Activated T-cell treated with anti-CD3 and anti-CD28 coated beads, Interleukin-2, amount 50 U/mL, for 72 hours (primary cell): Measurements from ENCODE around the gene PGRMC2. TPM values are rescaled to one million over a fixed set of nuclear protein-coding genes. Genes with fewer than 3 reads are reported as not detected.
A peak's percentile ranks its signal among the peaks of the same experiment; 100 is the strongest.

ENCODE experiments used
- ATAC-seq, 2 donors: fragments of 150-1000 bp; cut with Tn5 transposase; replicated peaks in 1 of 2; 2 replicates each; pipeline ENCODE4 v1.10.0; 2021; ENCODE audit warnings: moderate library complexity in 2 of 2, mild to moderate bottlenecking in 1 of 2
- DNase-seq, 2 donors: peaks; one replicate each; pipeline ENCODE4 v3.0.0; 2021 to 2022; ENCODE audit warnings: mixed read lengths in 1 of 2
- H3K27ac Mint-ChIP-seq: one replicate; pipeline ENCODE4 v1.8.0; 2022; ENCODE audit warnings: mild to moderate bottlenecking, moderate library complexity, mixed read lengths
- H3K27me3 Mint-ChIP-seq: one replicate; pipeline ENCODE4 v1.8.0; 2022; ENCODE audit warnings: low read depth, mixed read lengths
- H3K36me3 Mint-ChIP-seq, 2 donors: one replicate each; pipeline ENCODE4 v1.8.0; 2022; ENCODE audit warnings: mixed read lengths in 2 of 2, mild to moderate bottlenecking in 1 of 2; ENCODE audit not compliant: insufficient read depth in 2 of 2
- H3K4me1 Mint-ChIP-seq: one replicate; pipeline ENCODE4 v1.8.0; 2022; ENCODE audit warnings: low read depth, mixed read lengths
- H3K4me3 Mint-ChIP-seq, 2 donors: one replicate each; pipeline ENCODE4 v1.8.0; 2022; ENCODE audit warnings: mild to moderate bottlenecking in 2 of 2, mixed read lengths in 2 of 2, moderate library complexity in 2 of 2
- H3K9me3 Mint-ChIP-seq, 2 donors: one replicate each; pipeline ENCODE4 v1.8.0; 2022; ENCODE audit warnings: mixed read lengths in 2 of 2
- total RNA-seq, 2 donors: library from RNA; stranded (reverse); gene quantifications; one replicate each; pipeline ENCODE4 v1.2.3, GENCODE V29; 2022

The PGRMC2 gene
- total RNA-seq, 2 donors from 2014 or later: 37.0 to 41.0 TPM

GRCh38 chr4:128292349-128292748 is 4.7 kb upstream of the PGRMC2 start:
- DNase-seq: no peak
- no peak for ATAC-seq
- no peaks in the 10 kb centered on the region for H3K27me3 Mint-ChIP-seq
- H3K36me3 Mint-ChIP-seq: peaks cover 0 to 2% of the 10 kb centered on the region in 2 donors
- H3K27ac Mint-ChIP-seq: no peak overlapping the region
- no peak overlapping the region for H3K4me3 Mint-ChIP-seq
- no peaks in the 10 kb centered on the region for H3K9me3 Mint-ChIP-seq
- peaks cover 11% of the 10 kb centered on the region for H3K4me1 Mint-ChIP-seq

- no peaks in the 10 kb centered on the region for H3K27me3 Mint-ChIP-seq
- DNase-seq (no peak), ATAC-seq (no peak)
- H3K36me3 Mint-ChIP-seq: peaks cover 3 to 4% of the 10 kb centered on the region in 2 donors
- no peak overlapping the region for H3K4me3 Mint-ChIP-seq
- no peak overlapping the region for H3K27ac Mint-ChIP-seq
- H3K4me1 Mint-ChIP-seq: peaks cover 16% of the 10 kb centered on the region
- H3K9me3 Mint-ChIP-seq: no peaks in the 10 kb centered on the region
Observed at GRCh38 chr4:128291096-128291495, 3.5 kb upstream of the PGRMC2 start.

GRCh38 chr4:128290526-128290925 is 2.9 kb upstream of the PGRMC2 start:
- Mint-ChIP-seq H3K27ac (no peak overlapping the region), H3K4me1 (peaks cover 21% of the 10 kb centered on the region), H3K27me3 (no peaks in the 10 kb centered on the region), H3K9me3 (no peaks in the 10 kb centered on the region), H3K36me3 (peaks cover 3 to 4% of the 10 kb centered on the region in 2 donors), H3K4me3 (no peak overlapping the region)
- ATAC-seq: no peak
- DNase-seq: no peak

- Mint-ChIP-seq H3K27ac (no peak overlapping the region), H3K4me1 (peaks cover 30% of the 10 kb centered on the region), H3K9me3 (no peaks in the 10 kb centered on the region), H3K27me3 (no peaks in the 10 kb centered on the region), H3K36me3 (peaks cover 3 to 8% of the 10 kb centered on the region in 2 donors), H3K4me3 (no peak overlapping the region)
- ATAC-seq: no peak
- DNase-seq: no peak
Observed at GRCh38 chr4:128289523-128290158, 2.0 kb upstream of the PGRMC2 start.

GRCh38 chr4:128288689-128289106 is 1.1 kb upstream of the PGRMC2 start:
- H3K4me3 Mint-ChIP-seq: peak overlapping the region; percentile 86 to 91

GRCh38 chr4:128287871-128288688 is 467 bp upstream of the PGRMC2 start:
- no peaks in the 10 kb centered on the region for H3K9me3 Mint-ChIP-seq
- peak; percentile 98 to 100 for DNase-seq
- peak; percentile 87 to 89 for ATAC-seq
- H3K36me3 Mint-ChIP-seq: peaks cover 3 to 14% of the 10 kb centered on the region in 2 donors
- H3K4me1 Mint-ChIP-seq: peaks cover 36% of the 10 kb centered on the region
- H3K27me3 Mint-ChIP-seq: no peaks in the 10 kb centered on the region
- H3K4me3 Mint-ChIP-seq: peak overlapping the region; percentile 91 to 99
- H3K27ac Mint-ChIP-seq: peak overlapping the region; percentile 72

More at GRCh38 chr4:128288689-128289106, 1.1 kb upstream of the PGRMC2 start:
- Mint-ChIP-seq H3K4me1 (peaks cover 36% of the 10 kb centered on the region), H3K36me3 (peaks cover 3 to 13% of the 10 kb centered on the region in 2 donors), H3K27ac (peak overlapping the region; percentile 72), H3K9me3 (no peaks in the 10 kb centered on the region), H3K27me3 (no peaks in the 10 kb centered on the region)
- ATAC-seq (peak in 1 of 2 donors; percentile 2), DNase-seq (peak in 1 of 2 donors; percentile 10)

GRCh38 chr4:128286474-128287058 is 1.0 kb downstream of the PGRMC2 start:
- Mint-ChIP-seq H3K36me3 (peaks cover 3 to 14% of the 10 kb centered on the region in 2 donors), H3K4me1 (peaks cover 42% of the 10 kb centered on the region), H3K27me3 (no peaks in the 10 kb centered on the region), H3K4me3 (peak overlapping the region; percentile 91 to 99), H3K27ac (peak overlapping the region; percentile 96), H3K9me3 (no peaks in the 10 kb centered on the region)
- ATAC-seq (no peak), DNase-seq (peak; percentile 17 to 20)

- DNase-seq (no peak), ATAC-seq (no peak)
- peak overlapping the region; percentile 65 for H3K27ac Mint-ChIP-seq
- peaks cover 52% of the 10 kb centered on the region for H3K4me1 Mint-ChIP-seq
- no peaks in the 10 kb centered on the region for H3K9me3 Mint-ChIP-seq
- H3K27me3 Mint-ChIP-seq: no peaks in the 10 kb centered on the region
- peak overlapping the region; percentile 91 to 99 for H3K4me3 Mint-ChIP-seq
- H3K36me3 Mint-ChIP-seq: peaks cover 3 to 15% of the 10 kb centered on the region in 2 donors
Observed at GRCh38 chr4:128285085-128285997, 2.3 kb downstream of the PGRMC2 start.

GRCh38 chr4:128284317-128284716 is 3.3 kb downstream of the PGRMC2 start:
- no peak for ATAC-seq
- Mint-ChIP-seq H3K27me3 (no peaks in the 10 kb centered on the region), H3K27ac (no peak overlapping the region), H3K4me3 (no peak overlapping the region), H3K4me1 (peaks cover 60% of the 10 kb centered on the region), H3K36me3 (peaks cover 3 to 21% of the 10 kb centered on the region in 2 donors), H3K9me3 (no peaks in the 10 kb centered on the region)
- no peak for DNase-seq

- H3K4me3 Mint-ChIP-seq: no peak overlapping the region
- H3K9me3 Mint-ChIP-seq: no peaks in the 10 kb centered on the region
- H3K27me3 Mint-ChIP-seq: no peaks in the 10 kb centered on the region
- peaks cover 3 to 20% of the 10 kb centered on the region in 2 donors for H3K36me3 Mint-ChIP-seq
- no peak for ATAC-seq
- H3K27ac Mint-ChIP-seq: no peak overlapping the region
- H3K4me1 Mint-ChIP-seq: peaks cover 57% of the 10 kb centered on the region
- no peak for DNase-seq
Observed at GRCh38 chr4:128283071-128283470, 4.5 kb downstream of the PGRMC2 start.

- Mint-ChIP-seq H3K9me3 (no peaks in the 10 kb centered on the region), H3K27me3 (no peaks in the 10 kb centered on the region), H3K36me3 (peaks cover 3 to 20% of the 10 kb centered on the region in 2 donors), H3K4me3 (no peak overlapping the region), H3K27ac (no peak overlapping the region), H3K4me1 (peaks cover 57% of the 10 kb centered on the region)
- DNase-seq (no peak), ATAC-seq (no peak)
Observed at GRCh38 chr4:128282516-128282915, 5.1 kb downstream of the PGRMC2 start.

GRCh38 chr4:128281354-128281753 is 6.3 kb downstream of the PGRMC2 start:
- DNase-seq: no peak
- H3K27me3 Mint-ChIP-seq: no peaks in the 10 kb centered on the region
- no peak for ATAC-seq
- no peak overlapping the region for H3K27ac Mint-ChIP-seq
- no peaks in the 10 kb centered on the region for H3K9me3 Mint-ChIP-seq
- peaks cover 55% of the 10 kb centered on the region for H3K4me1 Mint-ChIP-seq
- peaks cover 0 to 18% of the 10 kb centered on the region in 2 donors for H3K36me3 Mint-ChIP-seq
- H3K4me3 Mint-ChIP-seq: peak overlapping the region in 1 of 2 donors; percentile 59
